MCF 10A (cell line): ENCODE data around the gene ARID5A. TPM values are rescaled to one million over a fixed set of nuclear protein-coding genes. Genes with fewer than 3 reads are reported as not detected.

ENCODE experiments used
- BruUV-seq: library from RNA; stranded (reverse); fragments of 400-500 nt; replicated peaks from 2 replicates; lab custom pipeline; 2021; lab: Mats Ljungman, UMichigan
- CTCF ChIA-PET: fragments of 300-600 bp; sonication (Branson Sonifier 250); formaldehyde crosslinking; extraction: SDS; loops from one replicate; lab custom pipeline; 2021; ENCODE audit warnings: antibody characterized with exemption, inconsistent platforms; lab: Yijun Ruan, JAX
- POLR2A ChIA-PET: fragments of 300-600, 350-650 bp; sonication (Branson Sonifier 250); formaldehyde crosslinking; extraction: SDS; loops from one replicate; lab custom pipeline; 2020; ENCODE audit warnings: antibody characterized with exemption, inconsistent platforms; lab: Yijun Ruan, JAX
- DNase-seq: peaks from one replicate; pipeline ENCODE4 v3.0.0-alpha.2; 2018; ENCODE audit not compliant: unreplicated experiment
- H3K27ac Mint-ChIP-seq: one replicate; pipeline ENCODE4 v1.8.0; 2022; ENCODE audit warnings: mild to moderate bottlenecking, low read depth, mixed read lengths; ENCODE audit not compliant: unreplicated experiment
- H3K27me3 Mint-ChIP-seq: one replicate; pipeline ENCODE4 v1.8.0; 2022; ENCODE audit warnings: mixed read lengths; ENCODE audit not compliant: insufficient read depth, unreplicated experiment
- H3K36me3 Mint-ChIP-seq: one replicate; pipeline ENCODE4 v1.8.0; 2022; ENCODE audit warnings: mild to moderate bottlenecking, moderate library complexity, mixed read lengths; ENCODE audit not compliant: insufficient read depth, unreplicated experiment
- H3K4me1 Mint-ChIP-seq: one replicate; pipeline ENCODE4 v1.8.0; 2022; ENCODE audit warnings: mixed read lengths; ENCODE audit not compliant: insufficient read depth, unreplicated experiment
- H3K4me3 Mint-ChIP-seq: one replicate; pipeline ENCODE4 v1.8.0; 2022; ENCODE audit warnings: mild to moderate bottlenecking, moderate library complexity, mixed read lengths; ENCODE audit not compliant: unreplicated experiment
- H3K9me3 Mint-ChIP-seq: one replicate; pipeline ENCODE4 v1.8.0; 2022; ENCODE audit warnings: mixed read lengths; ENCODE audit not compliant: unreplicated experiment
- CTCF ChIP-seq: fragments of 200-600 bp; IDR thresholded peaks from one replicate; pipeline ENCODE4 v1.8.0; 2022; ENCODE audit warnings: antibody characterized with exemption, mild to moderate bottlenecking; ENCODE audit not compliant: unreplicated experiment
- intact Hi-C: fragments of 100-400 bp; cut with micrococcal nuclease; formaldehyde crosslinking; loops from 2 replicates; pipeline ENCODE4 v1.14.1; 2022
- total RNA-seq: library from RNA; stranded (reverse); gene quantifications from 2 replicates; pipeline ENCODE4 v1.2.3, GENCODE V29; 2022

ARID5A gene
- total RNA-seq, 1 experiment from 2014 or later, result 3.4 TPM

DNA sequence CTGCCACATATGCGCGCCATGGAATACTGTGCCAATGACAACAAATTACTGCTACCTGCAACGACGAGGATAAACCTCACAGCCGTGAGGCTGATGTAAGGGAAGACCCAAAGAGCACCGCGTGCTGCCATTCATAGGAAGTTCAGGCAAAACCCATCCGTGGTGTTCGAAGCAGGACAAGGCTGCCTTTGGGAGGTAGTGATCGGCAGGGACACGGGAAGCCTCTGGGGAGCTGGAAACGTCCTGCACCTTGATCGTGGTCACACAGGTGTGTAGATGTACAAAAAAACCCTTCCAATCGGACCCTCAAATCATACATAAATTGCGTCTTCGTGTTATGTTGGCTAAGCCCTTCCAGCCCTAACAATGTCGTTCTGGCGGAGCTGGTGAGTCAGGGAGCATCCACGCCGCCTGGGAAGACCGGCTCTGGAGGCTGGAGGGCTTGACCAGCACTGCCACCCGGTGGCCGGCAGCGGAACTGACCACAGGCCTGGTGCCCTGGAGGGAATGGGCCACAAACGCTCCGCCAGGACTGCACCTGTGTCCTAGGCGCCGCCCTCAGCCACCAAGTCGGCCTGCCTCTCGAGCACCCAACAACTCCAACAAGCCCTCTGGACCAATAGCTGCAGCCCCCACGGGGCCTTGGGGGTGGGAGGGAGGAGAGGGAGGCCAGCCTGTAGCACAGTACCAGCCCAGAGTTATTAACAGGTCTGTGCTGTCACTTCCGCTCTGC is 27.3 kb upstream of the ARID5A start:
- Mint-ChIP-seq H3K4me1 (peaks cover 16% of the 10 kb centered on the region), H3K27ac (no peak overlapping the region), H3K36me3 (no peaks in the 10 kb centered on the region), H3K27me3 (peaks cover 18% of the 10 kb centered on the region), H3K9me3 (no peaks in the 10 kb centered on the region), H3K4me3 (no peak overlapping the region)
- POLR2A ChIA-PET, result interaction anchor here (0.5 to 1.4 kb wide), 6 partner anchors 28 to 243 kb away, joined by 3 to 10 read pairs (median 4); no protein-coding TSS in a partner anchor
- CTCF ChIA-PET, result interaction anchor here (0.6 to 13.3 kb wide), 46 partner anchors 9 to 487 kb away, joined by 3 to 360 read pairs (median 5); partner anchors contain the start of gene SNRNP200
- BruUV-seq, result no TSS peak
- peak; percentile 84 for DNase-seq
- intact Hi-C loops, result loop anchor here (1.0 to 5.0 kb wide), 6 partner anchors 46 to 372 kb away; partner anchors contain the start of genes ASTL, CIAO1, SNRNP200 and TMEM127
- peak; percentile 97 for TF ChIP-seq CTCF

DNA sequence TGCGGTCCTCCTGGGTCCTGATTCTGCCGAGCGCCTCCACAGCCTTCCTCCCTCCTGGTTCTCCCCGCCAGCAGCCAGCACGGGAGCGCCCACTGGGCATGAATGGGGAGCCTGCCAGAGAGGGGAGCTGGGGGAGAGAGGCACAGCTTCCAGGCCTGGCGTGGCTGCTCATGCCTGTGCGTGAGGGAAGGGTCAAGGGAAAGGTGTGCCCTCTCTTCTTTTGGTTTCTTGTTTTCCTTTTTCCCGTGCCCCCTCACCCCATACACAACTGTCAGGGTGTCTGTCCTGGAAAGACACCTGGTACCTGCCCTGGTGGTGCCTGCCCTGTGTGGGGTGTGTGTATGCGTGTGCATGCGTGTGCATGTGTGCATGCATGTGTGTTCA is 26.7 kb upstream of the ARID5A start:
- CTCF ChIA-PET, result interaction anchor here (0.5 to 13.3 kb wide), 30 partner anchors 9 to 487 kb away, joined by 3 to 360 read pairs (median 6); partner anchors contain the start of gene SNRNP200
- BruUV-seq, result no TSS peak
- Mint-ChIP-seq H3K9me3 (no peaks in the 10 kb centered on the region), H3K4me1 (peaks cover 14% of the 10 kb centered on the region), H3K27ac (no peak overlapping the region), H3K4me3 (no peak overlapping the region), H3K27me3 (peaks cover 18% of the 10 kb centered on the region), H3K36me3 (no peaks in the 10 kb centered on the region)
- intact Hi-C loops, result loop anchor here (1.0 to 5.0 kb wide), 7 partner anchors 26 to 373 kb away; partner anchors contain the start of genes ARID5A, ASTL, CIAO1 and SNRNP200
- POLR2A ChIA-PET, result interaction anchor here (0.9 to 1.4 kb wide), 4 partner anchors 44 to 104 kb away, joined by 5 to 10 read pairs (median 8); no protein-coding TSS in a partner anchor
- DNase-seq, result no peak
- no peak for TF ChIP-seq CTCF

- Mint-ChIP-seq H3K36me3 (no peaks in the 10 kb centered on the region), H3K9me3 (no peaks in the 10 kb centered on the region), H3K27me3 (peaks cover 18% of the 10 kb centered on the region), H3K4me3 (no peak overlapping the region), H3K27ac (no peak overlapping the region), H3K4me1 (peaks cover 7% of the 10 kb centered on the region)
- POLR2A ChIA-PET, result interaction anchor here (0.9 to 1.1 kb wide), 3 partner anchors 21 to 104 kb away, joined by 3 to 10 read pairs (median 3); no protein-coding TSS in a partner anchor
- no TSS peak for BruUV-seq
- CTCF ChIA-PET, result interaction anchor here (0.6 to 13.3 kb wide), 16 partner anchors 7 to 520 kb away, joined by 3 to 360 read pairs (median 4); no protein-coding TSS in a partner anchor
- TF ChIP-seq CTCF, result no peak
- intact Hi-C loops, result loop anchor here (1.0 kb wide), 1 partner anchor 25 kb away; the partner anchor contains the start of gene ARID5A
- no peak for DNase-seq
Observed at GRCh38 chr2:96510931-96511595, 25.5 kb upstream of the ARID5A start.
